WI38 (cell line): ENCODE results near the gene GALR3.
A peak's percentile ranks its signal among the peaks of the same experiment; 100 is the strongest.

ENCODE experiments used
- H3K4me3 ChIP-seq: 2 replicates; pipeline ENCODE4 v1.5.1; 2011; ENCODE audit warnings: low read depth, mild to moderate bottlenecking, control low read depth, low read length
- TF ChIP-seq, protein P1 (sequence below): IDR thresholded peaks from 2 replicates; pipeline ENCODE4 v1.5.1; 2012; ENCODE audit warnings: low read depth, mild to moderate bottlenecking, control low read depth, low read length

The GALR3 gene

GRCh38 chr22:37849089-37849751 lies 26.0 kb downstream of the GALR3 start, which contains the start of gene EIF3L:
EIF3L (plus strand) TSS chr22:37849419; CDS start chr22:37849450, 31 bp downstream.
- H3K4me3 ChIP-seq = peak within 1 kb of the TSS; percentile 80
- TF ChIP-seq, protein P1, sequence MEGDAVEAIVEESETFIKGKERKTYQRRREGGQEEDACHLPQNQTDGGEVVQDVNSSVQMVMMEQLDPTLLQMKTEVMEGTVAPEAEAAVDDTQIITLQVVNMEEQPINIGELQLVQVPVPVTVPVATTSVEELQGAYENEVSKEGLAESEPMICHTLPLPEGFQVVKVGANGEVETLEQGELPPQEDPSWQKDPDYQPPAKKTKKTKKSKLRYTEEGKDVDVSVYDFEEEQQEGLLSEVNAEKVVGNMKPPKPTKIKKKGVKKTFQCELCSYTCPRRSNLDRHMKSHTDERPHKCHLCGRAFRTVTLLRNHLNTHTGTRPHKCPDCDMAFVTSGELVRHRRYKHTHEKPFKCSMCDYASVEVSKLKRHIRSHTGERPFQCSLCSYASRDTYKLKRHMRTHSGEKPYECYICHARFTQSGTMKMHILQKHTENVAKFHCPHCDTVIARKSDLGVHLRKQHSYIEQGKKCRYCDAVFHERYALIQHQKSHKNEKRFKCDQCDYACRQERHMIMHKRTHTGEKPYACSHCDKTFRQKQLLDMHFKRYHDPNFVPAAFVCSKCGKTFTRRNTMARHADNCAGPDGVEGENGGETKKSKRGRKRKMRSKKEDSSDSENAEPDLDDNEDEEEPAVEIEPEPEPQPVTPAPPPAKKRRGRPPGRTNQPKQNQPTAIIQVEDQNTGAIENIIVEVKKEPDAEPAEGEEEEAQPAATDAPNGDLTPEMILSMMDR = no peak

GRCh38 chr22:37850801-37851200 lies 27.6 kb downstream of the GALR3 start:
- H3K4me3 ChIP-seq = no peak overlapping the region

DNA sequence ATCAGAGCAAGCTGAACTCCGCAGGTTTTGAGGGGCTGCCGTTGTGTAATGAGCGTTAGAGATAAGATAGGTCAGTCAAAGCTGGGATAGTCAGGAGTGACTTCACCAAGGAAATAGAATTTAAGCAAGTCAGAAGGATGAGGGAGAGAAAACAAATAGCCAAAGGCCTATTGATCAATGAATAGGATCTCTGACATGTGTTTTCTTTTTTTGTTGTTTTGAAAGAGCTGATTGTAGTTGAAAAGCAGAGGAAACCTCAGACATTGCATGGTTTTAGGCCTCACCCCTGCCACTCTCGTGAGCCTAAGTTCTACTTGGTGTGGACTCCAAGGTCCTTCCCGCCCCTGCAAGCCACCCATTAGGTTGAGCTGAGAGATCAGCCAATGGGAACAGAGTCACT lies 29.2 kb downstream of the GALR3 start:
- no peak overlapping the region for H3K4me3 ChIP-seq
- TF ChIP-seq, protein P1 = no peak

More at GRCh38 chr22:37850801-37851200, 27.6 kb downstream of the GALR3 start:
- TF ChIP-seq, protein P1 = no peak

GRCh38 chr22:37854946-37855345 lies 31.8 kb downstream of the GALR3 start:
- TF ChIP-seq, protein P1 = no peak
- H3K4me3 ChIP-seq = no peak overlapping the region

- no peak overlapping the region for H3K4me3 ChIP-seq
- TF ChIP-seq, protein P1 = no peak
Observed at GRCh38 chr22:37855462-37855861, 32.3 kb downstream of the GALR3 start.

- TF ChIP-seq, protein P1 = no peak
- no peak overlapping the region for H3K4me3 ChIP-seq
Observed at GRCh38 chr22:37860796-37861421, 37.7 kb downstream of the GALR3 start.
